Panc1 (cell line): ENCODE results near the gene ADAMTS2. TPM values are rescaled to one million over a fixed set of nuclear protein-coding genes. Genes with fewer than 3 reads are reported as not detected.

Experiments used
- ATAC-seq: fragments of 200-7000 bp; cut with Tn5 transposase; 2 replicates; pipeline ENCODE4 v1.9.1; 2020; ENCODE audit warnings: mild to moderate bottlenecking, moderate library complexity
- BruUV-seq: library from RNA; stranded (reverse); fragments of 400-500 nt; replicated peaks from 2 replicates; lab custom pipeline; 2021; lab: Mats Ljungman, UMichigan
- CTCF ChIA-PET: fragments of 300-600 bp; sonication (Branson Sonifier 250); formaldehyde crosslinking; loops from one replicate; lab custom pipeline; 2022; ENCODE audit warnings: antibody characterized with exemption; lab: Charles Lee
- POLR2A ChIA-PET: fragments of 300-600 bp; sonication (Branson Sonifier 250); formaldehyde crosslinking; loops from one replicate; lab custom pipeline; 2022; ENCODE audit warnings: antibody characterized with exemption; lab: Charles Lee
- DNase-seq: peaks from one replicate; pipeline ENCODE4 v3.0.0-alpha.2; 2010; ENCODE audit warnings: low read depth, low spot score
- H3K27ac ChIP-seq: 2 replicates; pipeline ENCODE4 v1.5.1; 2011; ENCODE audit warnings: mild to moderate bottlenecking, low read length, inconsistent platforms
- H3K27me3 ChIP-seq: fragments of 200-500 bp; sonication (Bioruptor generic); 2 replicates; pipeline ENCODE4 v1.6.0; 2014; ENCODE audit warnings: low read length, inconsistent platforms; ENCODE audit not compliant: control insufficient read depth, insufficient read depth
- H3K36me3 ChIP-seq: fragments of 200-500 bp; sonication (Bioruptor generic); 2 replicates; pipeline ENCODE4 v1.5.1; 2014; ENCODE audit warnings: inconsistent platforms, mild to moderate bottlenecking, low read length, moderate library complexity; ENCODE audit not compliant: control insufficient read depth, insufficient read depth
- H3K4me1 ChIP-seq: 2 replicates; pipeline ENCODE4 v1.5.1; 2011; ENCODE audit warnings: inconsistent platforms, mild to moderate bottlenecking, low read length, moderate library complexity; ENCODE audit not compliant: control insufficient read depth, insufficient read depth
- H3K4me3 ChIP-seq, 2 experiments: 2 replicates each; pipeline ENCODE4 v1.5.1; 2011 to 2012; ENCODE audit warnings: low read depth in 2 of 2, low read length in 2 of 2, mild to moderate bottlenecking in 2 of 2, inconsistent platforms in 1 of 2, moderate library complexity in 1 of 2
- H3K9me3 ChIP-seq: fragments of 200-500 bp; sonication (Bioruptor generic); 2 replicates; pipeline ENCODE4 v1.5.1; 2014; ENCODE audit warnings: low read depth, mild to moderate bottlenecking, inconsistent platforms, low read length, moderate library complexity; ENCODE audit not compliant: control insufficient read depth, insufficient read depth
- CTCF ChIP-seq: fragments of 450-650 bp; IDR thresholded peaks from 2 replicates; pipeline ENCODE4 v1.5.1; 2017; ENCODE audit warnings: mild to moderate bottlenecking
- POLR2AphosphoS5 ChIP-seq: IDR thresholded peaks from 2 replicates; pipeline ENCODE4 v1.6.1; 2012; ENCODE audit warnings: mild to moderate bottlenecking, low read depth, low read length, moderate library complexity
- SIN3A ChIP-seq: IDR thresholded peaks from 2 replicates; pipeline ENCODE4 v1.6.1; 2012; ENCODE audit warnings: low read depth, mild to moderate bottlenecking, low read length, moderate library complexity, borderline replicate concordance; ENCODE audit not compliant: insufficient read depth
- TCF7L2 ChIP-seq: IDR thresholded peaks from 2 replicates; pipeline ENCODE4 v1.6.1; 2011; ENCODE audit warnings: mild to moderate bottlenecking, low read depth, low read length, inconsistent platforms
- in situ Hi-C: cut with HindIII; loops from 2 replicates; pipeline ENCODE4 v1.10.0; 2016; ENCODE audit warnings: low sequenced_read_pairs, low pct_unique_long_range_greater_than_20kb
- intact Hi-C: fragments of 100-400 bp; cut with micrococcal nuclease; formaldehyde crosslinking; loops from one replicate; pipeline ENCODE4 v1.10.0; 2022; ENCODE audit not compliant: unreplicated experiment
- total RNA-seq: library from RNA; stranded (reverse); gene quantifications from one replicate; pipeline ENCODE4 v1.2.1, GENCODE V29; 2021; ENCODE audit not compliant: unreplicated experiment
- TF ChIP-seq, protein P1 (sequence below), 2 experiments: IDR thresholded peaks; 2 replicates each; pipeline ENCODE4 v1.6.1; 2011 to 2012; ENCODE audit warnings: low read depth in 2 of 2, control low read depth in 1 of 2, low read length in 1 of 2, mild to moderate bottlenecking in 1 of 2, moderate library complexity in 1 of 2; ENCODE audit not compliant: insufficient read depth in 1 of 2

ADAMTS2 gene
- total RNA-seq, 1 experiment from 2014 or later: 0.13 TPM

GRCh38 chr5:179371121-179371510 is 25.9 kb upstream of the ADAMTS2 start:
- in situ Hi-C loops (no loop called here), intact Hi-C loops (no loop called here)
- Histone ChIP-seq H3K27ac (no peak overlapping the region), H3K4me3 (no peak overlapping the region), H3K9me3 (no peaks in the 10 kb centered on the region), H3K36me3 (no peaks in the 10 kb centered on the region), H3K4me1 (no peaks in the 10 kb centered on the region), H3K27me3 (no peaks in the 10 kb centered on the region)
- ATAC-seq (no peak), DNase-seq (no peak)
- TF ChIP-seq POLR2AphosphoS5: no peak
- no peak for TF ChIP-seq TCF7L2
- no peak for TF ChIP-seq SIN3A
- TF ChIP-seq, protein P1, sequence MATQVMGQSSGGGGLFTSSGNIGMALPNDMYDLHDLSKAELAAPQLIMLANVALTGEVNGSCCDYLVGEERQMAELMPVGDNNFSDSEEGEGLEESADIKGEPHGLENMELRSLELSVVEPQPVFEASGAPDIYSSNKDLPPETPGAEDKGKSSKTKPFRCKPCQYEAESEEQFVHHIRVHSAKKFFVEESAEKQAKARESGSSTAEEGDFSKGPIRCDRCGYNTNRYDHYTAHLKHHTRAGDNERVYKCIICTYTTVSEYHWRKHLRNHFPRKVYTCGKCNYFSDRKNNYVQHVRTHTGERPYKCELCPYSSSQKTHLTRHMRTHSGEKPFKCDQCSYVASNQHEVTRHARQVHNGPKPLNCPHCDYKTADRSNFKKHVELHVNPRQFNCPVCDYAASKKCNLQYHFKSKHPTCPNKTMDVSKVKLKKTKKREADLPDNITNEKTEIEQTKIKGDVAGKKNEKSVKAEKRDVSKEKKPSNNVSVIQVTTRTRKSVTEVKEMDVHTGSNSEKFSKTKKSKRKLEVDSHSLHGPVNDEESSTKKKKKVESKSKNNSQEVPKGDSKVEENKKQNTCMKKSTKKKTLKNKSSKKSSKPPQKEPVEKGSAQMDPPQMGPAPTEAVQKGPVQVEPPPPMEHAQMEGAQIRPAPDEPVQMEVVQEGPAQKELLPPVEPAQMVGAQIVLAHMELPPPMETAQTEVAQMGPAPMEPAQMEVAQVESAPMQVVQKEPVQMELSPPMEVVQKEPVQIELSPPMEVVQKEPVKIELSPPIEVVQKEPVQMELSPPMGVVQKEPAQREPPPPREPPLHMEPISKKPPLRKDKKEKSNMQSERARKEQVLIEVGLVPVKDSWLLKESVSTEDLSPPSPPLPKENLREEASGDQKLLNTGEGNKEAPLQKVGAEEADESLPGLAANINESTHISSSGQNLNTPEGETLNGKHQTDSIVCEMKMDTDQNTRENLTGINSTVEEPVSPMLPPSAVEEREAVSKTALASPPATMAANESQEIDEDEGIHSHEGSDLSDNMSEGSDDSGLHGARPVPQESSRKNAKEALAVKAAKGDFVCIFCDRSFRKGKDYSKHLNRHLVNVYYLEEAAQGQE (IDR thresholded peaks at IDR 0.05; ENCODE audit: insufficient read depth in 1 of 2, low read depth in 2 of 2, low read length in 1 of 2): no peak
- no peak for TF ChIP-seq CTCF
- CTCF ChIA-PET: no interaction called here
- POLR2A ChIA-PET: no interaction called here
- no TSS peak for BruUV-seq

DNA sequence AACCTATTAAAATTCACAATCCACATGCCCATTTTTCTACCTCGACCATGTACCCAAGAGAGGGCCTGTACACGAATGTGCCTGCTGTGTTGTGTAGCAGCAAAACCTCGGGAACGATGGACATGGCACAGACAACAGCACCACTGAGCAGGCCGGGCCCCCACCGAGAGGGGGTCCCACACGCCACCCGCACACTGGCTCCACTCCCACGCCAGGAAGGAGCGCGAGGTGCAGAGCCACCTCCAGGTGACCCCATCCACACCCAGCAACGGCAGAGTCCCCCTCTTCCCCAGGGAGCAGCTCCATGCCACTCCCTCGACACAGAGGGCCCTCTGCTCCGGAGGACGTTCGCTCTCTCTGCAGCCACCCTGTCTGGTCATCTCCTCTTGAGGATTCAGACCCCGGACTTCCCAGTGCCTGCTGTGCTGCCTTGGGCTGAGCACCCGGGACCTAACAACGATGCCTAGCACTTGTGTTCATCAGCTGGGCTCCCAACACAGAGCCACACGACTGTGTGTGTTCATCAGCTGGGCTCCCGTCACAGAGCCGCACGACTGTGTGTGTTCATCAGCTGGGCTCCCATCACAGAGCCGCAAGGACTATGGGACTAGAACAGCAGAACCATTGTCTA is 25.3 kb upstream of the ADAMTS2 start:
- Histone ChIP-seq H3K4me1 (no peaks in the 10 kb centered on the region), H3K27ac (no peak overlapping the region), H3K36me3 (no peaks in the 10 kb centered on the region), H3K9me3 (no peaks in the 10 kb centered on the region), H3K4me3 (no peak overlapping the region), H3K27me3 (no peaks in the 10 kb centered on the region)
- in situ Hi-C loops: no loop called here
- intact Hi-C loops: no loop called here
- TF ChIP-seq POLR2AphosphoS5: no peak
- TF ChIP-seq, protein P1 (IDR thresholded peaks at IDR 0.05; ENCODE audit: insufficient read depth in 1 of 2, low read depth in 2 of 2, low read length in 1 of 2): no peak
- no peak for TF ChIP-seq CTCF
- TF ChIP-seq SIN3A: no peak
- DNase-seq (no peak), ATAC-seq (no peak)
- POLR2A ChIA-PET: no interaction called here
- no TSS peak for BruUV-seq
- CTCF ChIA-PET: no interaction called here
